H1 (cell line): ENCODE results near the gene NHEJ1. TPM values are rescaled to one million over a fixed set of nuclear protein-coding genes. Genes with fewer than 3 reads are reported as not detected.

Experiments used
- GABPA ChIP-seq: IDR thresholded peaks from 2 replicates; pipeline ENCODE4 v1.6.1; 2011; ENCODE audit warnings: mild to moderate bottlenecking, low read length, moderate library complexity, borderline replicate concordance; ENCODE audit not compliant: insufficient read depth
- HDAC6 ChIP-seq: IDR thresholded peaks from one replicate; pipeline ENCODE4 v1.7.1; 2012; ENCODE audit warnings: low read depth, mild to moderate bottlenecking, inconsistent platforms, low read length, moderate library complexity
- polyA plus RNA-seq, 7 experiments: library from polyadenylated mRNA; depleted of rRNA in 3 of 7; stranded (reverse) in 5 of 7; unstranded in 2 of 7; fragments of >200 nt in 5 of 7; fragments of 200-250 nt in 2 of 7; gene quantifications; 1 replicate in 5 of 7; 2 replicates in 1 of 7; 4 replicates in 1 of 7; pipeline versions ENCODE4 v1.2.1 to v1.2.3, GENCODE V29; 2011 to 2013; ENCODE audit warnings: missing spikeins in 2 of 7, mixed read lengths in 2 of 7
- total RNA-seq: library from RNA; stranded (reverse); fragmentation: NEBNext Ultra II Directional; extraction: Animal tissue kit (Norgen Biotek cat#: 25700); gene quantifications from 2 replicates; pipeline ENCODE4 v1.2.1, GENCODE V29; 2021
- TF ChIP-seq, protein P1 (sequence below): IDR thresholded peaks from 2 replicates; pipeline ENCODE4 v1.6.1; 2011; ENCODE audit warnings: low read depth, mild to moderate bottlenecking, low read length; ENCODE audit not compliant: insufficient read depth

NHEJ1 gene
- total and polyA plus RNA-seq, 2 of the 8 experiments (the other 6 are each of a cell fraction or from before 2014, with no cell fraction given): 22.7 to 24.1 TPM

DNA sequence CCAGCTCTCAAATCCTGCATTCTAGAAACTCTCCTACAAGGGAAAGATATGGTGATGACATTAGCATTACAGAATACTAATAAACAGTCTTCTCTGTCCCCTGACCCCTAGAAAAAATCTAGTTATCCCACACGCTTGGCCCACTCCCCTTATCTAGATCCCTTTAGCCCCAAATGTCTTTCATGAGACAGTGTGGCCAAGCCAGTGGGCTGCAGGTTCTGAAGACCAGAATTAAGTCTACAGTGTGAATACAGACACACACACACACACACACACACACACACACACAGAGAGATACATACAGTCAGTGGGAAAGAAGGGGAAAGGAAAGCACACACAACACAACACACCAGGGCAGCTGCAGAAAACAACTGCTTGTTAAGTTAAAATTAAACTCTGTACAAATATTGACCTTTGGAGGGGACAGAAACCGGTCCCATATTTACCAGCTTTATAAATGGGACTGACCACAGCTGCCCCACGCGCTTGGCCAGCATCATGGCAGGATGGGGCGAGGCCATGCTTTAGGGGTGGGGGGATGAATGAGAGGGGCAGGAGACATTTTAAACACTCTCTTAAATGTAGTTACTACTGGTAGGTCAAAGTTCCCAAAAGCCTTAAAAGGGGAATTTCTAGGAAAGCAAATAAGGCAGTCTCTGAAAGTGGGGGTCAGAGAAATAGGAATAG is 49.1 kb downstream of the NHEJ1 start (continued):
- TF ChIP-seq, protein P1, sequence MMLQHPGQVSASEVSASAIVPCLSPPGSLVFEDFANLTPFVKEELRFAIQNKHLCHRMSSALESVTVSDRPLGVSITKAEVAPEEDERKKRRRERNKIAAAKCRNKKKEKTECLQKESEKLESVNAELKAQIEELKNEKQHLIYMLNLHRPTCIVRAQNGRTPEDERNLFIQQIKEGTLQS: no peak
- TF ChIP-seq HDAC6: no peak
- TF ChIP-seq GABPA: no peak
